NCI-H1092 treated with DMSO at 0.1 percent for 48 hours (cell line): ENCODE results near the gene ACTRT3.

Source experiments
- DNase-seq: peaks from one replicate; lab custom pipeline; 2025; lab: John Stamatoyannopoulos, UW

Gene ACTRT3

GRCh38 chr3:169769287-169770181 lies at the start of gene ACTRT3:
TSS of gene ACTRT3 (minus strand) at chr3:169769561. CDS start at chr3:169769520, 41 bp downstream.
- peak; percentile 52 for DNase-seq

DNA sequence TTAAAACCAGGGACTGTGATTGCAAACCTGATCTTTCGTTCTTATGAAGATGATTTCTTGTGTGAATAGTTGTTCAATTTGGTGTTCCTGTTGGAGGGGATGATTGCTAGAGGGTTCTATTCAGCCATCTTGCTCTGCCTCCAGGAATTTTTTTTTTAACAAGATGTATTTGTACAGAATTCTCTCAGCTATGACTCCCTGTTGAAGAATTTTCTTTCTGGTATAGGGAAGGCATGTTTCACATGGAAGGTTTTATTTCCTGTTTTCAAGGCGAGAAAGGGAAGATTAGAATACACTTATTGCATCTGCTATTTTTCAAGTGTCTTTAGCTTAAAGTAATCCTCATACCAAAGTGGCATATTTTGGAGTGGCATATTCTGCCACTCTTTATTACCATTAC lies 49.0 kb upstream of the ACTRT3 start:
- no peak for DNase-seq

DNA sequence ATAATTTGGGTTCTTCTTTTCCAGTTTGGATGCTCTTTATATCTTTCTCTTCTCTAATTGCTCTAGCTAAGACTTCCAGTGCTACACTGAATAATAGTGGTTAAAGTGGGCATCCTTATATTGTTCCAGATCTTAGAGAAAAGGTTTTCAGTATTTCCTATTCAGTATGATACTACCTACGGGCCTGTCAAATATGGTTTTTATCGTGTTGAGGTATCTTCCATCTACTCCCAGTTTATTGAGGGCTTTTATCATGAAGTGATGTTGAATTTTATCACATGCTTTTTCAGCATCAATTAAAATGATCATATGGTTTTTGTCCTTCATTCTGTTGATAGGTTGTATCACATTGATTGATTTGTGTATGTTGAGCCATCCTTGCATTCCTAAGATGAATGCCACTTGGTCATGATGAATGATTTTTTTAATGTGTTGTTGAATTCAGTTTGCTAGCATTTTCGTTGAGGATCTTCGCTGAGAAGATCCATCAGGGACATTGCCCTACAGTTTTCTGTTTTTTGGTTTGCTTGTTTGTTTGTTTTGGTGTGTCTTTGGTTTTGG lies 46.3 kb upstream of the ACTRT3 start:
- DNase-seq: no peak

DNA sequence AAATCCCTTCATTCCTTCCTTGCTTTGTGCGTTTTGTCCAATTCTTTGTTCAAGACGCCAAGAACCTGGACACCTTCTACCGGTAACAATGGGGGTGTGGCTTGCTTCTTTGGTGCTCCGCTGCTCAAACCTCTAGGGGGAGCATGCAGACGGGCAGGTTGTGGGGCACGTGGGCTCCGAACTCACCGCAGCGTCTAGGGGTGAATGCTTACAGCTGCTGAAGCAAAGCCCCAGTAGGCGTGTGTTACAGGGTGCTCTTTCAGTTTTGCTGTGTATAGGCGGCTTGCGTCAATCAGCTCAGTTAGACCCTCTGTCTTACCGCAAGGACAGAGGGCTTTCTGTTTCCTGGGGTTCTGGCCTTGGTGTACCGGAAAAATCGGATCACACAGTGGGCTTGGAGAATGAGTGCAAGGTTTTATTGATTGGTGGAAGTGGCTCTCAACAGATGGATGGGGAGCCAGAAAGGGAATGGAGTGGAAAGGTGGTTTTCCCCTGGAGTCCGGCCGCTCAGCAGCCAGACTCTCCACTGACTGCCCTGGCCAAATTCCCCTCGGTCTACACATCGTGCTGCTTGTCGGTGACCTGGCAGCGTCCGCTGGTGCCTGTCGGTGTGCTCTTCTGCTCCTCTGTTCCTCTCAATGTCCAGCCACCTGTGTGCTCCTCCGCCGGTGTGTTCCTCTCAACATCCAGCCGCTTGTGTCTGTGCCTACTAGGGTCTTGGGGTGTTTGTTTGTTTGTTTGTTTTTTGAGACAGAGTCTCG lies 44.6 kb upstream of the ACTRT3 start:
- peak; percentile 39 for DNase-seq

- DNase-seq: no peak
Measured at GRCh38 chr3:169813278-169813677, 43.9 kb upstream of the ACTRT3 start.

DNA sequence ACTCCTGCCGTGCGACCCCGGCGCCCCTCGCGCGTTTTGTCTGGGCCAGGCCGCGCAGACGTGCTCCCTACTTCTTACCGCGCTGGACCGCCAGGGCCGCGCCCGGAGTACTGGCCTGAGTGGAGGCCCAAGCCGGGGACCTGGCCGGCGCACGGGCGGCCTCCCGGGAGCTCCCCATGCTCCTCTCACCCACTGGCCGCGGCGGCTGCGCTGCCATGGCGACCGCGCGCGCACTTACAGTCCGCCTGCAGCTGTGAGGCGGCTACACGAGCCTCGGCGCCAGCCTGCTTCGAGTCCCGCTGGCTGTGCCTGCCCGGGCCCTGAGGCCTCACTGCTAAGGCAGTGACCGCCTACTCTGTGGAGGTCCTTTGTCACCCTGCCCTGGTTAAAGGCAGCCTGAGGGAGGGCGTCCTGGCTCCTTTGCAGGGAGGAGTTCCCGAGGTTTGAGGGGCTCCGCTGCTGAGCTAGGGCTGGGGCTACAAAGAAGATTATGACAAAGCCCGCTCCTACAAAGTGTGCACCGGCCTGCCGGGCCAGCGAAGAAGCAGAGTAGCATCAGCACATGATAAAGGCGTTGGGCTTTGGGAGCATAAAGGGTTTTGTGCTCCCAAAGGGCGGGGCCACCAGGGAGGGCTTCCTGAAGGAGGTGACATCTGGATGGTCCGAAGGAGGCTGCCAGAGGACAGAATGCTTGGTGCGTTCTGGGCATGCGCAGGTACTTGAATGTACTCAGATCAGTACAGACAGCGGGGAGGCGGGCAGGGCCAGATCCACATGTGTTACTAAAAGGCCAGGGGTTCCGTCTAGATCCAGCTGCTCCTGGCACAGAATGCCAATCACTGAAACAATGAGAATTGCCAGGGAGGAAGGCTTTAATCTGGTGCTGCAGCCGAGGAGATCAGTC lies 43.2 kb upstream of the ACTRT3 start, which contains the start of the genes LRRC34 and LRRIQ4:
TSS of gene LRRC34 (minus strand) at position 573 of the 904 bp plus-strand sequence. CDS start at position 217, 356 bp downstream.
TSS of gene LRRIQ4 (plus strand) at position 539 of the 904 bp plus-strand sequence. CDS start 9,052 bp downstream, outside the sequence.
- peak; percentile 86 for DNase-seq

DNA sequence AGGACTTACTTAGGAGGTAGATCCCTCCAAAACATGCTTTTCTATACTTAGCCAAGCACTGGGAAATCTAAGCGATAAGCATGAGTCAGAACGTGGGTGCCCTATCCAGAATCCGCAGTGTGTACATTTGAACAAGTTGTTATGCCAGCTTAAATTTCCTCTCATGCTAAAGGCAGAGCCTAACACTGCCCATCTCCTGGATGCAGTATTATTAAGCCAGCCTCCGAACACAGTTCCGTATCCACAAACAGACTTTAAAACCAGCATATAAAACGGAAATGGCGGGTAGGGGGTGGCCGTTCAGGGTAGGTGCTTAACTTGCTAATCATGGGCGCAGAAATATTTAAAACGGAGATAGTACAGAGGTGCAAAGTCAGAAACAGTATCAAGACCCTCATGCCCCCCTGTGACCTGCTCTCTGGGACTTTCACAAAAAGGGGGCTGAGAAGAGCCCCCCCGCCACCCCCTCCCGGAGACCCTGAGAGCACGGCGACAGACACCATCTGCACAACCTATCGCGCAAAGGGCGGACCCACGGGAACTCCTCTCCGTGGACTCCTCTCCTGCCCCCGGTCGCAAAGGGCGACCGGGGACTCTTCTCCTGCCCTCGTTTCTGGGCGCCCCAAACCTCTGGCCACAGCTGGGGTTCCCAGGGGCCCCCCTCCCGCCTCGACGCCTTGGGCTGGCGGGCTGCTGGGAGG lies 42.4 kb upstream of the ACTRT3 start:
- peak; percentile 74 for DNase-seq

GRCh38 chr3:169809230-169809795 lies 40.0 kb upstream of the ACTRT3 start:
- DNase-seq: no peak

DNA sequence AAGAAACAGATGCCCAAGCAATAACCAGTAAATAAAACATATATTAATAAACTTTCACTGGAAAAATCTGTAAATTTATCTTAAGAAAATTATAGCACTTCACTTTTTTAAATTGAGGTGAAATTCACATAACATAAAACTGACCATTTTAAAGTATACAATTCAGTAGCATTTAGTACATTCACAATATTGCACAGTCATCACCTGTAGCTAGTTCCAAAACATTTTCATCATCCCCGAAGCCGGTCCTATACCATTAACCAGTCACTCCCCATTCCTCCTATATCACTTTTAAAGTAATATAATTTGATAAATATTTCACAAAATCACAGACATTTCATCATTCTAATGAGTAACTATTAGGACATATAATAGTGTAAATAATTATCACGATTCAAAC lies 35.3 kb upstream of the ACTRT3 start:
- no peak for DNase-seq

DNA sequence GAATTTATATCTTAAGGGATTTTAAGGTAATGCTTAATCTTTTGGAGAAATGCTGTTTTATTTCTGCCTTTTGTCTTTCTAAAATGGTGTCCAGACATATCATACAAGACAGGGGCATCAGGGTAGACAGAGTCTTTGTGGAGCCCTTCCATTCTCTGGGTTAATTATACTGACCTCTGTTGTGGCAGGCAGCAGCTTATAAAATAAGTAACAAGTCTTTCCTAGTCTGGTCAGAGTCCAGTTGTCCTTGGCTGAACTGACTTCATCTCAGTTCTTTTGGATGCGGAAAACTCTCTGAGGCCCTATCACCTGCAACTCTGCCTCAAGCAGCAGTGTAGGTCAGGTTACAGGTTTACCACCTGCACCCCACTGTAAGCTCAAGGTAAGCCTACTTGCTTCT lies 23.0 kb upstream of the ACTRT3 start:
- no peak for DNase-seq

DNA sequence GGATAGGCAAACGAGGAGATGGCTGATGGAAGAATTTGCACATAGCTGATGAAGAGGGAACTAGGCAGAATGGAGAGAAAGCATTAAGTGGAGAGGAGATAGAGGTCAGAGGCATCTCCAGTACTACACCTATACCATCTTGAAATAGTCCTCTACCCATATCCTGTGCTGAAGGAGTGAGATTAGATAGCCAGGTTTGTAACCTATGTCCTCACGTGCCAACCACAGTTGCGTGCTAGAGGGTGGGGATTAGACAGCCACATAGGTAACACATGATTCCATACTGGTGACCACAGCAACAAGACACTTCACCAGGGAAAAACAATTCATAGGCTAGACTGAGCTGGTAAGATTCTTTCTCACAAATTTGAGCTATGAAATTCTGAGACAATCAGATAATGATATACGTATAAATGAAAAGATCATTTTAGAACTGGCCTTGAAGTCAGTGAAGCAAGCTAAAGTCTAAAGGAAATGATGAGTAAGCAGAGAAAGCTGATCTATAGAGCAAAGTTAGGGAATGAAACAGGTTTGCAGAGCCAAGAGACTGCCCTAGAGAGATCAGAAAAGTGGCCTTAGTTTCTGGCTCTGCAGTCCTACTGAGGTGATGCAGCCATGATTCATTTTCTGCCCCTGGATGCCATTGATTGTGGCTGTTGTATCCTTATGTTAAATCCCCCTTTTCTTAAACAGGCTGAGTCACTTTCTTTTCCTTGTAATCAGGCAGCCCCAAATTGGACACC lies 21.5 kb upstream of the ACTRT3 start:
- no peak for DNase-seq

DNA sequence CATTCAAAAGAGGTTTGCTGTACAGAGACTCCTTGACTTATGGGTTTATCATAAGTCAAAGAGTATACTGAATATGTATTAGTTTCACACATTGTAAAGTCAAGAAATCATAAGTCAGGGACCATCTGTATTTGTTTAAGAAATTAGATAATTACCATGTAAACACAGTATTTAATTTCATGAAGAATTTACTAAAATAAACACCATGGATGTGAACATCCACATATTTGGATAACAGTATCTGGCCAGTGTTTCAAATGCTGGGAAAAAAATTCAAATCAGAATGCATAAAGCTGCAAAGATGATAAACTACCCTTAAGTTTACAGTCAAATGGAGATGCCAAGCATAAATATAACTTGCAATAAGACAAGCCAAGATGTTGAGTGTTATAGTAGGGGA lies 20.9 kb upstream of the ACTRT3 start:
- no peak for DNase-seq

DNA sequence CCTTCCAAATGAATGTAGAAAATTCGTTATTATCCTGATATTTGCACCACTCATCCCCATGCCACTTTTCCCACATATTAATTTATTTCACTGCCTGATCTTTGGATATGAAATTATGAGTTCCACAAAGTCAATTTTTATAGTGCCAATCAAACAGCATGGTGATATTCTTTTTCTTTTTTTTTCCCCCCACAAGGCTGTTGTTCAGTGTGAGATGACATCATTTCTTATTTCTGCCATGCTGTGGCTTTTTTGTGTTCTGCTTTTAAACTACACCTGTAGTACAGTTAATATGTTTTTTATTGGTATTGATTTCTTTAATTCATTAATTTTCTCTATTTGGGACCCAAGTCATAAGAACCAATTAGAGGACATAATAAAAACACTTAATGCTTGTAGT lies 18.4 kb upstream of the ACTRT3 start:
- no peak for DNase-seq

- DNase-seq: no peak
Measured at GRCh38 chr3:169787120-169787519, 17.8 kb upstream of the ACTRT3 start.

DNA sequence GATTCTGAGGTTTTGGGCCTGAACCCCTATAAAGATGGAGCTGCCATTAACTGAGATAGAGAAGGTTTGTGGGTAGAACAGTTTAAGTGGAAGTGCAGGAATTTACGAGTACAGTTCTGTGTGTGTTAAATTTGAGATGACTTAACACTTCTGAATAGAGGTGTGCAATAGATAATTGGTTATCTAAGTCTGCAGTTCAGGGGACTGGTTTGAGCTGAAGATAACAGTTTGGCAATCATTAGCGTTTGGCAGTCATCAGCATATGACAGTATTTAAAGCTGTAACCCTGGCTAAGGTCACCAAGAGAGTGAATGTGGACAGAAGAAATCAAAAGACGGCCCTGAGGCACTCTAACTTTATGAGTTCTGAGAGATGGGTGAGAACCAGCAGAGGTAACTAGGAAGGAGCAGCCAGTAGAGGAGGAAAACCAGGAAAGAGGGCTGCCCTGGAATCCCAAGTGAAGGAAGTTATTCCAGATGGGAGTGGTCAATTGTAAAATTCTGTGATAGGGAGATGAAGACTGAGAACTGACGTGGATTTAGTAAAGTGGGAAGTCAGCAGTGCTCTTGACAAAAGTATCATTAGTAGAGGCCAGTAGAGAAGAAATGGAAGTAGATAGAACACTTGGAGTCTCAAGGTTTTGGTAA lies 12.0 kb upstream of the ACTRT3 start:
- no peak for DNase-seq

DNA sequence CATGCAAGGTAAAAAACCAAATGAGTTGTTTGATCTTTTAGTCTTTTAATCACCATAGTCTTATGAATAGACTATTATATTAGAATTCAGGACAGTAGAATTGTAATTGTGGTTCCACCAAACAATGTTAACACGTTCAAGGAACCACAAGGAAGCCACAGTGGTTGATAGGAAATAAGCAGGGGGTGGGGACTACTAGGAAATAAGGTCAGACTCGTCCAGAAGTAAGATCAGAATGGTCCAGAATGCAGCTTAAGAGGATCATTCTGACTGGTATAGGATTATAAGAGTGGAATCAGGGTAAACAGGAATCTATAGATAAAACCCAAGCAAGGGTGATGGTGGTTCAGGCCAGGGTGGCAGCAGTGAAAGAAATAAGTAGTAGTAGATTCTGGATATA lies 11.4 kb upstream of the ACTRT3 start:
- DNase-seq: no peak

DNA sequence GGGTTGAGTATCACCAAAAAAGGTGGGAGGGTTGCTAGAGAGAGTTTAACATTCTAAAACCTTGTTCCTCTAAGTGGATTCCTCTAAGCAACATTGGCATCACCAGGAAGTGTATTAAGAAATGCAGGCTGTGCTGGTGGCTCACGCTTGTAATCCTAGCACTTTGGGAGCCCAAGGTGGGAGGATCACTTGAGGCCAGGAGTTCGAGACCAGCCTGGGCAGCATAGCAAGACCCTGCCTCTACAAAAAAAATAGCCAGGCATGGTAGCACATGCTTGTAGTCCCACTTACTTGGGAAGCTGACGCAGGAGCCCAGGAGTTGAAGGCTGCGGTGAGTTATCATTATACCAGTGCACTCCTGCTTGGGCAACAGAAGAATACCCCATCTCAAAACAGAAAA lies 8.5 kb upstream of the ACTRT3 start:
- DNase-seq: no peak

DNA sequence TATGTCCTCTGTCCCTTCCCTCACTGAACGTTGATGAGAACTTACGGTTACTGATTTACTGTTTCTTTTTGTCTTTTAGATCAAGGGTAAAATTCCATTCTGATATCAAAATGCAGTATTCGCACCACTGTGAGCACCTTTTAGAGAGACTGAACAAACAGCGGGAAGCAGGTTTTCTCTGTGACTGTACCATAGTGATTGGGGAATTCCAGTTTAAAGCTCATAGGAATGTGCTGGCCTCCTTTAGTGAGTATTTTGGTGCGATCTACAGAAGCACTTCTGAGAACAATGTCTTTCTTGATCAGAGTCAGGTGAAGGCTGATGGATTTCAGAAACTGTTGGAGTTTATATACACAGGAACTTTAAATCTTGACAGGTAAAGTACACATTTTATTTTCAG lies 4.8 kb upstream of the ACTRT3 start:
- no peak for DNase-seq
